HG02759 (cell line): Measurements from ENCODE around the gene AQP5.

Experiments used
- ATAC-seq: cut with Tn5 transposase; IDR thresholded peaks from one replicate; pipeline ENCODE4 v1.9.1; 2021; ENCODE audit warnings: mild to moderate bottlenecking, moderate library complexity; ENCODE audit not compliant: unreplicated experiment

Gene AQP5

DNA sequence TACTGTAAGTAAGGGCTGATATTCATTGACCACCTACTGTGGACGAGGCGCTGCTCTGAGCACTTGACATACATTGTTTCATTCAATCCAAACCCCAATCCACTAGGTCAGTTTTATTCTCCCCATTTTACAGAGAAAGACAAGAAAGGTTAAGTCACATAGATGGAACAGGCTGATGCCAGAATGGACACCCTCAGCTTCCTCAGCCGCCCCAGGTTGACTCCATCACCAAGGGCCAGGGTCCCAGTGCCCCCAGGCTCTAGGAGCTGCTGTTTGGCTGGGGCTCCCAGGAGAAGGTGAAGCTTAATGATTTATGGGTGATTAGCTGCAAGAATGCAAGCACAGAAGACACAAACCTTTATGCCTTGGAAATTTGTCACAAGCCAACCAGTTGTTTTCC is 11.8 kb upstream of the AQP5 start:
- no peak for ATAC-seq

GRCh38 chr12:49950273-49951251 is 11.1 kb upstream of the AQP5 start, which contains the start of gene AQP2:
TSS of gene AQP2 (plus strand) at chr12:49950737. CDS start at chr12:49950831, 94 bp downstream.
- no peak for ATAC-seq

- no peak for ATAC-seq
Observed at GRCh38 chr12:49951411-49952240, 10.0 kb upstream of the AQP5 start.

DNA sequence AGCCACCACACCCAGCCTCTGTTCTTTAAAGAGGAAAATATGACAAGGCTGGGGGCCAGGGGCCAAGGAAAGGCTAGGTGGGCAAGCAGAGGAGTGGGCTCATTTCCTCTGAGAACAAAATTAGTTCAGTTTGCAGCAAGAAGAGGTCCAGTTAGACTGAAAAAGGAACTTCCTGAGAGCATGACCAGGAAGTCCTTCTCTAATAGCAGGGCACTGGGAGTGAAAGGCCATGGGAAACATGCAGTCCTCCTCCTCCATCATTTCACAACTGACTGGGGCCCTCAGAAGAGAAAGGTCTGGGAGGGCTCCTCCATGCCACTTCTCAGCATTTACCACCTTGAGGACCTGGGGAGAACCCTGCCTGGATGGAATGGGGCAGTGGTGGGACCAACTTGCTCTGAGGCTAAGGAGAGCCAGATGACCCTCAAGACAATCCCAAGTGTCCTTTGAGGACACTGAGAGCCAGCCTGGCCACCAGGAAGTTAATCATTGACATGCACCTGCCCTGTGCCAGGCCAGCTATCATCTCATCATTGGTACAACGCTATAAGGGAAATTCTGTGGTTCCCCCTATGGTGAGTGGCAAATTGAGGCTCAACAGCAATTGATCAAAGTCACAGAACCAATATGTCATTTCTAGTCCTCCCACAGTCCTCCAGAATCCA is 9.1 kb upstream of the AQP5 start:
- ATAC-seq, result no peak

GRCh38 chr12:49953151-49953550 is 8.5 kb upstream of the AQP5 start:
- no peak for ATAC-seq

DNA sequence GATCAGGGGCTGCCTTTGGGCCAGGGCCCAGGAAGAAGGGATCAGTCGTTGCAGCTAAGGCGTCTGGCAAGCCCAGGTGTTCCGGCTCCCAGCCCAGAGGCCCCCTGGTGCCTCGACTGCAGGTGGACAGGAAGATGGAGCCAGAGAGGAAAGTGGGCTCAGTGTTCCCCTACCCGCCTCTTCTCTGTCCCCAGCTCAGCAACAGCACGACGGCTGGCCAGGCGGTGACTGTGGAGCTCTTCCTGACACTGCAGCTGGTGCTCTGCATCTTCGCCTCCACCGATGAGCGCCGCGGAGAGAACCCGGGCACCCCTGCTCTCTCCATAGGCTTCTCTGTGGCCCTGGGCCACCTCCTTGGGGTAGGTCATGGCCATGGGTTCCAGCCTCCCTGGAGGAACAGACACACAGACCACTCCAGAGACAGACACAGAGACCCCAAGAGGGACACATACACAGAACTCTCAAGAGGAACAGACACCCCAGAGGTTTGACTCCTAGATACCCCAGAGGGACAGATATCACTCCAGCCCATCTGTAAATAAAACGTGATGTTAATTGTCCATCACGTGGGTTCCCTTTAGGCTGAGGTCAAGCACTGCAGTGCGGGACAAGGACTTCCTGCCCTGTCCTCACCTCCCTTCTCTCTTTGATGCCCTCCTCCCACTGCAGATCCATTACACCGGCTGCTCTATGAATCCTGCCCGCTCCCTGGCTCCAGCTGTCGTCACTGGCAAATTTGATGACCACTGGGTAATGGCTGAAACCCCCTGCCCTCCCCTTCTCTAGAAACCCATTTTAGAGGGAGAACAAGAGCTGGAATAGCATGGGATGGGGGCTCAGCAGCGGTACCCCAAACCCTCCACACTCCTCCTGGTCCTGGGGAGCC is 7.5 kb upstream of the AQP5 start:
- no peak for ATAC-seq

DNA sequence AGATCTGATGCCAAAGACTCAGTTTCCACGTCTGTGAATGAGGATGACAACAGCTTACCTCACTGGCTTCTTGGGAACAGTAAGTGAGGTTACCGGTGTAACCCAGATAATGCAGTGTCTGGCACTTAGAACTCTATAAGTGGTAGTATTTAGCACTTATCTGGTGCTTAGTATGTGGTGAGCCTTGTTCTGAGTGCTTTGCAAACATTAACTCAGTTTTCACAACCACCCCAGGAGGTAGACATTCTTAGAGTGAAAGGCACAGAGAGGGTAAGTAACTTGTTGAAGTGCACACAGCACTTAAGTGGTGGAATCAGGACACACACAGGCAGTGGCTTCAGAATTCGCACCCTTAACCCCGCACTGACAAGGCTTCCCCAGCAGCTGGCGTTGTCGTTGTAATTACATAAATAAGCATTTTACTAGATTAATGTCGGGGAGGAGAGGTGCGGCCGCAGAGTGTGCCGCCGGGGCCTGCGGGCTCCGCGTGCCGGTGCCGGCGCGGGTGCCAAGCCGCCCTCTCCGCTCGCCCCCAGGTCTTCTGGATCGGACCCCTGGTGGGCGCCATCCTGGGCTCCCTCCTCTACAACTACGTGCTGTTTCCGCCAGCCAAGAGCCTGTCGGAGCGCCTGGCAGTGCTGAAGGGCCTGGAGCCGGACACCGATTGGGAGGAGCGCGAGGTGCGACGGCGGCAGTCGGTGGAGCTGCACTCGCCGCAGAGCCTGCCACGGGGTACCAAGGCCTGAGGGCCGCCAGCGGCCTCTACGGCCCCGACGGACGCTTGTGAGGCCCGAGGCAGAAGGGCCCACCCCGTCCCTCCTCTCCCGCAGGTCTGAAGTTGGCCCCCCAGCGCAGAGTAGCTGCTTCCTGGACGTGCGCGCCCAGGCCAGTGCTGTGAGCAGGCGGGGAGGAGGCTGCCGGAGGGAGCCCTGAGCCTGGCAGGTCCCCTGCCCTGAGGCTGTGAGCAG is 6.5 kb upstream of the AQP5 start:
- ATAC-seq, result no peak

DNA sequence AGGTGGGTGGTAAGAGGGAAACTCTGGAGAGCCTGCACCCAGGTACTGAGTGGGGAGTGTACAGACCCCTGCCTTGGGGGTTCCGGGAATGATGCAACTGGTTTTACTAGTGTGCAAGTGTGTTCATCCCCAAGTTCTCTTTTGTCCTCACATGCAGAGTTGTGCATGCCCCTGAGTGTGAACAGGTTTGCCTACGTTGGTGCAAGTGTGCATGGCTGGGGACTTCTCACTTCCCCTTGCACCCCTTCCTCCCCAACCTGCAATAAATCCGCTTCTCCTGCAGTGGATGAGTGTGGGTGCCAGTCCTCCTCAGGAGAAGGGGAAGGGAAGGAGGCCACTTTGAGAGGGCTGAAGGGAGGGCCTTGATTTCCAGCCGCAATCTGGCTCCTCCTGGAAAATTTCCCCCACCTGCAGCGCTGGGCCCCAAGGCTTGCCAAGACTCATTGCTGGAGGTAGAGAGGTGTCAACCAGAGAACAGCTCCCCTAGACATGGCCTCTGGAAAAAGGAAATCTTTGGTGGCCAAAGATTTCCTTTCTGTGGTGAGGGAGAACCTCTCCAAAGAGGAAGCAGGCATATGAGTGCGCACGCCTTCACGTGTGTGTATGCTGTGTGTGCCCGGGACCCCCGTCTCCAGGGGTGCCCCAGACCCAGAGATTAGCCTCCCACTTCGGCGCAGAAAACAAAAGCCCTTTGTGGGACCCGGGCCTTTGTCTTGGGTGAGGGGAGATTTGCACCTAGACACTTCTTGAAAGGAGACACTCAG is 5.6 kb upstream of the AQP5 start:
- no peak for ATAC-seq

- no peak for ATAC-seq
Observed at GRCh38 chr12:49956663-49957569, 4.8 kb upstream of the AQP5 start.

- ATAC-seq, result no peak
Observed at GRCh38 chr12:49957570-49957967, 4.1 kb upstream of the AQP5 start.

DNA sequence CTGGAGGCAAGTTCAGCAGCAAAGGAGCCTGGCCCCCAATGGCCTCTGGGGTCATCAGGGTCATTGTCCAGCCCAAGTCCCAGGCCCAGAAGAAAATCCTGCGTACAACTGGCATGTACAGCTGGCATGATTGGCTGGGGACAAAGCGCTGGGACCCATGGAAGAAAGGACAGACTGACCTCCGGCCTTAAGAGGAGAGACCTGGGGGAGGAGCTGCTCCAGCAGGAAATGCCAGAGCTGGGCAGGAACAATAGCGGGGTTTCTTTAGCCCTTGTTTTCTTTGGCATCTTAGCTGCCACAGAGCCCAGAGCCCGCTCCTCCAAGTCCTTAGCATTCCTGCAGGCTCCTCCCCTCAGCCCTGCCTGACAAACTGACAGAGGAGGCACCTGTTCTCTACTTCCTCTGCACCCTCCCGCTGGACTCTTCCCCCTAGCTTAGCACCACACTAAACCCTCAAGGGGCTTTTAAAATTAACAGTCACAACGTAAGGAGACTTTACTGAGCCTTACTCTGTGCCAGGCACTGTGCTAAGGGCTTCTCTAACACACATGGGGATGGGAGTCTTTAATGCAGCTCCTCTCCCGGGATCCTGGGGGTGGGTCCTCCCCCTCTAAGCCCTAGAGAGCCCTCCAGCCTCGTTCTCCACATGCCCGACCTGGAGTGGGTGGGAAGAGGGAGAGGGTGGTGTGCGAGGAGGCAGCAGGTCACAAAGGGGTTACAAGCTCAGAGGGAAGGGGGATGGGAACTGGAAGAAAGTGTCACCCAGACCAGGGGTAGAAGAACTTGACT is 1.8 kb upstream of the AQP5 start:
- no peak for ATAC-seq

DNA sequence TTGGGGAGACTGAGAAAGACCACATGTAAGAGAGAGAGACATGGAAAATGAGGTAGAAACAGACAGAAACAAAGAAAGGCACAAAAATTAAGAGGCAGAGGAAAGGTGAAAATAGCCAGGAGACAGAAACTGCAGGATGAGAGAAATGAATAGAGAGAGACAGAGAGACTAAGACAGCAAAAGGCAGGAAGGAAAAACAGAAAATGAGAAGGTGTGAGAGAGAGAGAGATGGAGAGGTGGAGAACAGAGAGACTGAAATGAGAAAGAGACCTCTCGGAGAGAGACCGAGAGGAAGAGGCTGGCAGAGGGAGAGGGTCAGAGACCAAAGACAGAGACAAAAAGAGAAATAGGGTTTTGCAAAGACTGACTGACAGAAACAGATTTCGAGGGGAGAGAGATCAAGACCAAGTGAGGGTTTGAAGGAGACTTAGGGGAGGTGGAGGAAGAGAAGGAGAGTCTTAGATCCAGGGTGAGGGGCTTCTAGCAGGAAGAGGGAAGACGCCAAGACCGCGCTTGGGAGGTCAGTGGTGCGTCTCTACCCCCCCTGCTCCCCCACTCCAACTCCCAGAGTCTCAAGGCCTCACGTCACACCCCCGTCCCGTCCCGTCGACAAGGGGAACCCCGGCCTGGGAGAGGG is 1.1 kb upstream of the AQP5 start:
- ATAC-seq, result no peak

DNA sequence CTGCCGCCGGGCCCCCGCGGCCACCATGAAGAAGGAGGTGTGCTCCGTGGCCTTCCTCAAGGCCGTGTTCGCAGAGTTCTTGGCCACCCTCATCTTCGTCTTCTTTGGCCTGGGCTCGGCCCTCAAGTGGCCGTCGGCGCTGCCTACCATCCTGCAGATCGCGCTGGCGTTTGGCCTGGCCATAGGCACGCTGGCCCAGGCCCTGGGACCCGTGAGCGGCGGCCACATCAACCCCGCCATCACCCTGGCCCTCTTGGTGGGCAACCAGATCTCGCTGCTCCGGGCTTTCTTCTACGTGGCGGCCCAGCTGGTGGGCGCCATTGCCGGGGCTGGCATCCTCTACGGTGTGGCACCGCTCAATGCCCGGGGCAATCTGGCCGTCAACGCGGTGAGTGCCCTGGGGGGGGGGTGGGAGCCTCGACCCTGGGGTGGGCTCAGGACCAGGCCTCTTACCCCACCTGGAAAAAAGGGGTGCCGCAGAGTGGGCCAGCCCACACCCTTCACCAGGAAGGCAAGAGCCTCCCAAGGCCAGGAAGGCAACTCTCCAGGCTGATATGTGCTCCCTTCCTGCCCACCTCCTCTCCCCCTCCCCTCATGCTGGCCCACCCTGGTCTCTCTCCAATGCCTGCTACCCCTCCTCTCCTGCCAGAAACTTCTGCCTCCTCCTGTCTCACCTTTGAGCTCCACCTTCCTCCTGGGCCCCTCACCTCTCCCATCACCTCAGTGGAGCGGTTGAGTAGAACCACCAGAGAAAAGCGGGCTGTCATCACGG is 507 bp downstream of the AQP5 start:
- no peak for ATAC-seq

GRCh38 chr12:49962861-49963765 is 1.4 kb downstream of the AQP5 start:
- ATAC-seq, result no peak
